ENCODE results near the gene SMIM41.

The SMIM41 gene

GRCh38 chr12:52121824-52122539, 42.5 kb downstream of the SMIM41 start:
- Histone ChIP-seq H3K18ac (ENCODE audit: low read length) (no peak overlapping the region), H2BK5ac (ENCODE audit: low read length) (no peak overlapping the region), H2BK120ac (ENCODE audit: low read depth, low read length) (no peak overlapping the region), H4K5ac (ENCODE audit: low read length) (no peak overlapping the region), H3K4me3 (ENCODE audit: low read length) (no peak overlapping the region), H3K4me1 (ENCODE audit: control insufficient read depth, low read depth, low read length) (peaks cover 18% of the 10 kb centered on the region), H3K4me2 (ENCODE audit: low read length) (no peak overlapping the region), H3K27me3 (ENCODE audit: insufficient read depth, low read length, poor library complexity) (no peaks in the 10 kb centered on the region), H3K4ac (ENCODE audit: low read depth, low read length) (no peak overlapping the region), H4K8ac (ENCODE audit: low read depth, low read length) (no peak overlapping the region), H3K36me3 (ENCODE audit: control insufficient read depth, insufficient read depth, low read length) (no peaks in the 10 kb centered on the region), H3K79me2 (ENCODE audit: control insufficient read depth, insufficient read depth, low read length) (no peaks in the 10 kb centered on the region), H3K79me1 (ENCODE audit: low read length) (no peaks in the 10 kb centered on the region), H3K27ac (ENCODE audit: low read depth, low read length) (no peak overlapping the region), H3K9ac (ENCODE audit: low read length) (no peak overlapping the region), H2AK5ac (ENCODE audit: low read length) (no peak overlapping the region), H3K56ac (ENCODE audit: low read length) (no peak overlapping the region), H2BK15ac (replicated peaks; ENCODE audit: low read depth) (no peak overlapping the region), H3K23ac (ENCODE audit: low read length) (no peak overlapping the region)
- DNase-seq = peak; percentile 76
- no CpG with 5 or more reads among the region's 18 CpGs for WGBS (ENCODE audit: extremely low coverage, insufficient coverage, low lambda C conversion rate)

- H4K5ac ChIP-seq (ENCODE audit: low read length) = no peak overlapping the region
- no CpG with 5 or more reads among the region's 4 CpGs for WGBS (ENCODE audit: extremely low coverage, insufficient coverage, low lambda C conversion rate)
- no peak overlapping the region for H3K9ac ChIP-seq (ENCODE audit: low read length)
- no peak for DNase-seq
- no peak overlapping the region for H2BK120ac ChIP-seq (ENCODE audit: low read depth, low read length)
- H3K23ac ChIP-seq (ENCODE audit: low read length) = no peak overlapping the region
- no peaks in the 10 kb centered on the region for H3K79me2 ChIP-seq (ENCODE audit: control insufficient read depth, insufficient read depth, low read length)
- H3K36me3 ChIP-seq (ENCODE audit: control insufficient read depth, insufficient read depth, low read length) = no peaks in the 10 kb centered on the region
- H3K27ac ChIP-seq (ENCODE audit: low read depth, low read length) = no peak overlapping the region
- H3K79me1 ChIP-seq (ENCODE audit: low read length) = no peaks in the 10 kb centered on the region
- no peak overlapping the region for H2BK15ac ChIP-seq (replicated peaks; ENCODE audit: low read depth)
- no peak overlapping the region for H3K4me2 ChIP-seq (ENCODE audit: low read length)
- H3K27me3 ChIP-seq (ENCODE audit: insufficient read depth, low read length, poor library complexity) = no peaks in the 10 kb centered on the region
- no peak overlapping the region for H3K18ac ChIP-seq (ENCODE audit: low read length)
- no peak overlapping the region for H4K8ac ChIP-seq (ENCODE audit: low read depth, low read length)
- peaks cover 19% of the 10 kb centered on the region for H3K4me1 ChIP-seq (ENCODE audit: control insufficient read depth, low read depth, low read length)
- no peak overlapping the region for H2BK5ac ChIP-seq (ENCODE audit: low read length)
- H3K56ac ChIP-seq (ENCODE audit: low read length) = no peak overlapping the region
- H3K4me3 ChIP-seq (ENCODE audit: low read length) = no peak overlapping the region
- no peak overlapping the region for H3K4ac ChIP-seq (ENCODE audit: low read depth, low read length)
- no peak overlapping the region for H2AK5ac ChIP-seq (ENCODE audit: low read length)
Observed at GRCh38 chr12:52122540-52122871, 43.0 kb downstream of the SMIM41 start.

GRCh38 chr12:52122904-52123303, 43.4 kb downstream of the SMIM41 start:
- Histone ChIP-seq H3K9ac (ENCODE audit: low read length) (no peak overlapping the region), H3K79me2 (ENCODE audit: control insufficient read depth, insufficient read depth, low read length) (no peaks in the 10 kb centered on the region), H3K36me3 (ENCODE audit: control insufficient read depth, insufficient read depth, low read length) (no peaks in the 10 kb centered on the region), H3K56ac (ENCODE audit: low read length) (no peak overlapping the region), H3K27me3 (ENCODE audit: insufficient read depth, low read length, poor library complexity) (no peaks in the 10 kb centered on the region), H2BK5ac (ENCODE audit: low read length) (no peak overlapping the region), H3K23ac (ENCODE audit: low read length) (no peak overlapping the region), H3K4me2 (ENCODE audit: low read length) (no peak overlapping the region), H3K79me1 (ENCODE audit: low read length) (no peaks in the 10 kb centered on the region), H4K8ac (ENCODE audit: low read depth, low read length) (no peak overlapping the region), H3K4ac (ENCODE audit: low read depth, low read length) (no peak overlapping the region), H3K4me3 (ENCODE audit: low read length) (no peak overlapping the region), H3K4me1 (ENCODE audit: control insufficient read depth, low read depth, low read length) (peaks cover 19% of the 10 kb centered on the region), H2AK5ac (ENCODE audit: low read length) (no peak overlapping the region), H3K18ac (ENCODE audit: low read length) (no peak overlapping the region), H3K27ac (ENCODE audit: low read depth, low read length) (no peak overlapping the region), H4K5ac (ENCODE audit: low read length) (no peak overlapping the region), H2BK120ac (ENCODE audit: low read depth, low read length) (no peak overlapping the region), H2BK15ac (replicated peaks; ENCODE audit: low read depth) (no peak overlapping the region)
- WGBS (ENCODE audit: extremely low coverage, insufficient coverage, low lambda C conversion rate) = no CpG with 5 or more reads among the region's 7 CpGs
- no peak for DNase-seq

- H3K36me3 ChIP-seq (ENCODE audit: control insufficient read depth, insufficient read depth, low read length) = no peaks in the 10 kb centered on the region
- no peak overlapping the region for H2BK15ac ChIP-seq (replicated peaks; ENCODE audit: low read depth)
- H3K27me3 ChIP-seq (ENCODE audit: insufficient read depth, low read length, poor library complexity) = no peaks in the 10 kb centered on the region
- no peak overlapping the region for H4K8ac ChIP-seq (ENCODE audit: low read depth, low read length)
- no peak overlapping the region for H3K4me3 ChIP-seq (ENCODE audit: low read length)
- H3K4ac ChIP-seq (ENCODE audit: low read depth, low read length) = no peak overlapping the region
- H3K18ac ChIP-seq (ENCODE audit: low read length) = no peak overlapping the region
- H3K56ac ChIP-seq (ENCODE audit: low read length) = no peak overlapping the region
- no peaks in the 10 kb centered on the region for H3K79me2 ChIP-seq (ENCODE audit: control insufficient read depth, insufficient read depth, low read length)
- peaks cover 19% of the 10 kb centered on the region for H3K4me1 ChIP-seq (ENCODE audit: control insufficient read depth, low read depth, low read length)
- H3K23ac ChIP-seq (ENCODE audit: low read length) = no peak overlapping the region
- no peak overlapping the region for H2BK5ac ChIP-seq (ENCODE audit: low read length)
- H2AK5ac ChIP-seq (ENCODE audit: low read length) = no peak overlapping the region
- H3K79me1 ChIP-seq (ENCODE audit: low read length) = no peaks in the 10 kb centered on the region
- no peak overlapping the region for H3K27ac ChIP-seq (ENCODE audit: low read depth, low read length)
- H4K5ac ChIP-seq (ENCODE audit: low read length) = no peak overlapping the region
- H3K4me2 ChIP-seq (ENCODE audit: low read length) = no peak overlapping the region
- no CpG with 5 or more reads among the region's 8 CpGs for WGBS (ENCODE audit: extremely low coverage, insufficient coverage, low lambda C conversion rate)
- no peak overlapping the region for H2BK120ac ChIP-seq (ENCODE audit: low read depth, low read length)
- no peak overlapping the region for H3K9ac ChIP-seq (ENCODE audit: low read length)
- DNase-seq = no peak
Observed at GRCh38 chr12:52123487-52124186, 44.1 kb downstream of the SMIM41 start.

- Histone ChIP-seq H3K9ac (ENCODE audit: low read length) (no peak overlapping the region), H3K4me2 (ENCODE audit: low read length) (no peak overlapping the region), H2BK120ac (ENCODE audit: low read depth, low read length) (no peak overlapping the region), H3K23ac (ENCODE audit: low read length) (no peak overlapping the region), H3K4me1 (ENCODE audit: control insufficient read depth, low read depth, low read length) (peaks cover 19% of the 10 kb centered on the region), H3K18ac (ENCODE audit: low read length) (no peak overlapping the region), H2AK5ac (ENCODE audit: low read length) (peak overlapping the region; percentile 62), H3K36me3 (ENCODE audit: control insufficient read depth, insufficient read depth, low read length) (no peaks in the 10 kb centered on the region), H4K5ac (ENCODE audit: low read length) (no peak overlapping the region), H3K27me3 (ENCODE audit: insufficient read depth, low read length, poor library complexity) (no peaks in the 10 kb centered on the region), H3K27ac (ENCODE audit: low read depth, low read length) (peak overlapping the region; percentile 11), H3K4me3 (ENCODE audit: low read length) (no peak overlapping the region), H3K79me2 (ENCODE audit: control insufficient read depth, insufficient read depth, low read length) (no peaks in the 10 kb centered on the region), H2BK15ac (replicated peaks; ENCODE audit: low read depth) (no peak overlapping the region), H4K8ac (ENCODE audit: low read depth, low read length) (no peak overlapping the region), H2BK5ac (ENCODE audit: low read length) (no peak overlapping the region), H3K4ac (ENCODE audit: low read depth, low read length) (no peak overlapping the region), H3K79me1 (ENCODE audit: low read length) (no peaks in the 10 kb centered on the region), H3K56ac (ENCODE audit: low read length) (peak overlapping the region; percentile 63)
- DNase-seq = no peak
- WGBS (ENCODE audit: extremely low coverage, insufficient coverage, low lambda C conversion rate) = no CpG with 5 or more reads among the region's 6 CpGs
Observed at GRCh38 chr12:52125476-52125900, 46.0 kb downstream of the SMIM41 start.

Data from mesendoderm (in vitro differentiated cells).